GM19099 (cell line): ENCODE measurements around the gene GALNT16.

Experiments
- POLR2A ChIP-seq: IDR thresholded peaks from 3 replicates; pipeline ENCODE4 v1.6.1; 2011; ENCODE audit warnings: low read depth; ENCODE audit not compliant: insufficient read length; ENCODE audit errors: extremely low read depth

Gene GALNT16

GRCh38 chr14:69332782-69333395, 72.9 kb downstream of the GALNT16 start:
- no peak for TF ChIP-seq POLR2A

GRCh38 chr14:69333791-69334337, 73.9 kb downstream of the GALNT16 start:
- TF ChIP-seq POLR2A, result no peak

GRCh38 chr14:69334576-69334975, 74.6 kb downstream of the GALNT16 start:
- no peak for TF ChIP-seq POLR2A

- TF ChIP-seq POLR2A, result no peak
These were observed 75.4 kb downstream of the GALNT16 start for GRCh38 chr14:69335371-69335771.

GRCh38 chr14:69337984-69338383, 78.0 kb downstream of the GALNT16 start:
- no peak for TF ChIP-seq POLR2A

GRCh38 chr14:69339426-69339825, 79.5 kb downstream of the GALNT16 start:
- TF ChIP-seq POLR2A, result no peak

GRCh38 chr14:69342928-69343525, 83.1 kb downstream of the GALNT16 start:
- no peak for TF ChIP-seq POLR2A

- no peak for TF ChIP-seq POLR2A
These were observed 84.2 kb downstream of the GALNT16 start for GRCh38 chr14:69344171-69344570.

GRCh38 chr14:69345402-69345801, 85.4 kb downstream of the GALNT16 start:
- no peak for TF ChIP-seq POLR2A

GRCh38 chr14:69346710-69347109, 86.8 kb downstream of the GALNT16 start:
- no peak for TF ChIP-seq POLR2A

- no peak for TF ChIP-seq POLR2A
These were observed 89.3 kb downstream of the GALNT16 start for GRCh38 chr14:69349091-69349777.

GRCh38 chr14:69350892-69351291, 90.9 kb downstream of the GALNT16 start:
- TF ChIP-seq POLR2A, result no peak

- TF ChIP-seq POLR2A, result no peak
These were observed 91.4 kb downstream of the GALNT16 start for GRCh38 chr14:69351385-69351784.

- no peak for TF ChIP-seq POLR2A
These were observed 92.0 kb downstream of the GALNT16 start for GRCh38 chr14:69351911-69352310.

GRCh38 chr14:69353168-69353567, 93.2 kb downstream of the GALNT16 start:
- TF ChIP-seq POLR2A, result no peak
